MCF 10A (cell line): ENCODE results near the gene PRR32. TPM values are rescaled to one million over a fixed set of nuclear protein-coding genes. Genes with fewer than 3 reads are reported as not detected.
"Not testable (repeated sequence)": the region's sequence is repeated elsewhere in the genome, so short reads cannot be mapped to it uniquely, and the experiment has no call there.

Experiments
- Bru-seq: library from RNA; stranded (reverse); fragments of 400-500 nt; gene quantifications from one replicate; lab custom pipeline; 2021; lab: Mats Ljungman, UMichigan
- BruChase-seq, 2 experiments: library from RNA; stranded (reverse); fragments of 400-500 nt; gene quantifications; one replicate each; lab custom pipeline; 2021; lab: Mats Ljungman, UMichigan
- BruUV-seq: library from RNA; stranded (reverse); fragments of 400-500 nt; replicated peaks from 2 replicates; lab custom pipeline; 2021; lab: Mats Ljungman, UMichigan
- CTCF ChIA-PET: fragments of 300-600 bp; sonication (Branson Sonifier 250); formaldehyde crosslinking; extraction: SDS; loops from one replicate; lab custom pipeline; 2021; ENCODE audit warnings: antibody characterized with exemption, inconsistent platforms; lab: Yijun Ruan, JAX
- POLR2A ChIA-PET: fragments of 300-600, 350-650 bp; sonication (Branson Sonifier 250); formaldehyde crosslinking; extraction: SDS; loops from one replicate; lab custom pipeline; 2020; ENCODE audit warnings: antibody characterized with exemption, inconsistent platforms; lab: Yijun Ruan, JAX
- DNase-seq: peaks from one replicate; pipeline ENCODE4 v3.0.0-alpha.2; 2018; ENCODE audit not compliant: unreplicated experiment
- H3K27ac Mint-ChIP-seq: one replicate; pipeline ENCODE4 v1.8.0; 2022; ENCODE audit warnings: mild to moderate bottlenecking, low read depth, mixed read lengths; ENCODE audit not compliant: unreplicated experiment
- H3K27me3 Mint-ChIP-seq: one replicate; pipeline ENCODE4 v1.8.0; 2022; ENCODE audit warnings: mixed read lengths; ENCODE audit not compliant: insufficient read depth, unreplicated experiment
- H3K36me3 Mint-ChIP-seq: one replicate; pipeline ENCODE4 v1.8.0; 2022; ENCODE audit warnings: mild to moderate bottlenecking, moderate library complexity, mixed read lengths; ENCODE audit not compliant: insufficient read depth, unreplicated experiment
- H3K4me1 Mint-ChIP-seq: one replicate; pipeline ENCODE4 v1.8.0; 2022; ENCODE audit warnings: mixed read lengths; ENCODE audit not compliant: insufficient read depth, unreplicated experiment
- H3K4me3 Mint-ChIP-seq: one replicate; pipeline ENCODE4 v1.8.0; 2022; ENCODE audit warnings: mild to moderate bottlenecking, moderate library complexity, mixed read lengths; ENCODE audit not compliant: unreplicated experiment
- H3K9me3 Mint-ChIP-seq: one replicate; pipeline ENCODE4 v1.8.0; 2022; ENCODE audit warnings: mixed read lengths; ENCODE audit not compliant: unreplicated experiment
- intact Hi-C: fragments of 100-400 bp; cut with micrococcal nuclease; formaldehyde crosslinking; loops from 2 replicates; pipeline ENCODE4 v1.14.1; 2022
- long read RNA-seq: library from polyadenylated mRNA; stranded (forward); transcript quantifications from one replicate; pipeline ENCODE4 v2.0.0, GENCODE V29; 2022
- total RNA-seq: library from RNA; stranded (reverse); gene quantifications from 2 replicates; pipeline ENCODE4 v1.2.3, GENCODE V29; 2022
- TF ChIP-seq, protein P1 (sequence below): fragments of 200-600 bp; IDR thresholded peaks from one replicate; pipeline ENCODE4 v1.8.0; 2022; ENCODE audit warnings: antibody characterized with exemption, mild to moderate bottlenecking; ENCODE audit not compliant: unreplicated experiment

PRR32 gene, protein sequence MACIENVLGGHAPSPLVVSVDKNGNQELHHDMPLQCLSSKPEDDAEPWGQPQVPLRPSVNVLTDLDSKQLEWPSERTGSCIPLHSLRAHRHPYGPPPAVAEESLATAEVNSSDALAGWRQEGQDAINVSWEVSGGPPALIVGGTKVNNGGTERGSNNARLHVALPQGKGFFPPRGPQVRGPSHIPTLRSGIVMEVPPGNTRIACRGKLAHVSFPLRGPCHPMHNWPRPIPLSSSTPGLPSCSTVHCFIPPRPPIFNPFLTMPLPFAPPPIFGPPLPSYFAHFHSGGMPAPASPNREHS
- total RNA-seq, result not detected in 2 replicates
- not detected for Bru-seq, nascent RNA
- percentile 23 among the genes with signal in this experiment for BruChase-seq, experiment 1, labeled RNA remaining after a 6-hour chase
- BruChase-seq, experiment 2, labeled RNA remaining after a 2-hour chase, result percentile 14 among the genes with signal in this experiment
- long read RNA-seq, result 0 reads

DNA sequence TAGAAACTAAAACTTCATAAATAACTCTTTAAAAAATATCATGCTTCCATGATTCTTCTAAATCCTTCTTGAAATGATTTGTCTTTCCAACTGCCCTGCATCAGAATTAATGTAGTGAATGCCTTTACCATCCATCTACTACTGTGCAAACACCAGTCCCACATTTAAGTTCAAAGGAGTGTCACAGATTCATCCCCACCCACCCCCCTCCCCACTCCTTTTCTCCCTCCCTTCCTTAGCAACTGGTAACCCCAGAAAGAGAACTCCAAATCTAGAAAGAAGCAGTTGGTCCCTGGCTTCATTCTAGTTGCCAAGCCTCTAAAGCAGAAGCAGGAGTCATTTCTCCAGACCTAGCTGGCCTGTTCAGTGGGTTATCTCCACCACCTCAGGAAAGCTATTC is at the start of gene PRR32:
Gene PRR32, plus strand, starts transcription at position 301 of the 400 bp plus-strand sequence. CDS start 115 bp downstream, outside the sequence.
- intact Hi-C loops, result no loop called here
- no peaks in the 10 kb centered on the region for H3K4me1 Mint-ChIP-seq
- no peak within 1 kb of the TSS for H3K27ac Mint-ChIP-seq
- DNase-seq, result no peak
- ChIA-PET CTCF (no interaction called here), POLR2A (no interaction called here)
- TF ChIP-seq, protein P1, sequence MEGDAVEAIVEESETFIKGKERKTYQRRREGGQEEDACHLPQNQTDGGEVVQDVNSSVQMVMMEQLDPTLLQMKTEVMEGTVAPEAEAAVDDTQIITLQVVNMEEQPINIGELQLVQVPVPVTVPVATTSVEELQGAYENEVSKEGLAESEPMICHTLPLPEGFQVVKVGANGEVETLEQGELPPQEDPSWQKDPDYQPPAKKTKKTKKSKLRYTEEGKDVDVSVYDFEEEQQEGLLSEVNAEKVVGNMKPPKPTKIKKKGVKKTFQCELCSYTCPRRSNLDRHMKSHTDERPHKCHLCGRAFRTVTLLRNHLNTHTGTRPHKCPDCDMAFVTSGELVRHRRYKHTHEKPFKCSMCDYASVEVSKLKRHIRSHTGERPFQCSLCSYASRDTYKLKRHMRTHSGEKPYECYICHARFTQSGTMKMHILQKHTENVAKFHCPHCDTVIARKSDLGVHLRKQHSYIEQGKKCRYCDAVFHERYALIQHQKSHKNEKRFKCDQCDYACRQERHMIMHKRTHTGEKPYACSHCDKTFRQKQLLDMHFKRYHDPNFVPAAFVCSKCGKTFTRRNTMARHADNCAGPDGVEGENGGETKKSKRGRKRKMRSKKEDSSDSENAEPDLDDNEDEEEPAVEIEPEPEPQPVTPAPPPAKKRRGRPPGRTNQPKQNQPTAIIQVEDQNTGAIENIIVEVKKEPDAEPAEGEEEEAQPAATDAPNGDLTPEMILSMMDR, result no peak
- peaks cover 11% of the 10 kb centered on the region for H3K9me3 Mint-ChIP-seq
- BruUV-seq, result no TSS peak
- H3K4me3 Mint-ChIP-seq, result no peak within 1 kb of the TSS
- no peaks in the 10 kb centered on the region for H3K36me3 Mint-ChIP-seq
- H3K27me3 Mint-ChIP-seq, result no peaks in the 10 kb centered on the region

DNA sequence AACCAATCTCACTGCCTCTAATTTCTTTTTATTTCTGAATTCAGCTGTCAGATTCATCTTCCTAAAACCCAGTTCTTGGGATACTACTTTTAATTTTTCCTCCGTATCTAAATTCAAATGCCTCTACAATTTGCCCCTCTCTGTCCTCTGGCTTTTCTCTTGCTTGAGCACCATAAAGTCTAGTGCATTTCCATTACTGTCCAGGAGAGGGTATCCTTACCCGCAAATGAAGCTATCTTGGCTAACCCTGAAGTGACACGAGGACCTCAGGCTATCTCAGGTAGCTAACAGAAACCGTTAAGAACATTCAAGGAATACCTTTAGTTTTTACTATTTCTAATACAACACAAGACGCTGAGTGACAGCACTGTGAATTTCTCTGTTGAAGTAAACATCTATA is 49.4 kb upstream of the PRR32 start:
- no peaks in the 10 kb centered on the region for H3K27me3 Mint-ChIP-seq

DNA sequence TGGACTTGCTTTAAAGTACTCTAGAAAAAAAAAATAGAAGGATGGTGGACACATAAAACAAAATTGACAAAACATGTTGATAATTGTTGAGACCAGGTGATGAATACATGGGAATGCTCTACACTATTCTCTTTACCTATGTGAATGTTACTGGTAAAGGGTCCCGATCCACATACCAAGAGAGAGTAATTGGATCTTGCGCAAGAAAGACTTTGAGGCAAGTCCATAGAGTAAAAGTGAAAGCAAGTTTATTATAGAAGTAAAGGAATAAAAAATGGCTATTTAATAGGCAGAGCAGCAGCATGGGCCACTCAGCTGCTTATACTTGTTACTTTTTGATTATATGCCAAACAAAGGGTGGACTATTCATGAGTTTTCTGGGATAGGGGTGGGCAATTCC is 34.0 kb upstream of the PRR32 start:
- intact Hi-C loops, result no loop called here
- peaks cover 14% of the 10 kb centered on the region for H3K9me3 Mint-ChIP-seq
- H3K4me1 Mint-ChIP-seq, result peaks cover 5% of the 10 kb centered on the region
- no peak for DNase-seq
- no TSS peak for BruUV-seq
- H3K27me3 Mint-ChIP-seq, result no peaks in the 10 kb centered on the region
- no peak overlapping the region for H3K27ac Mint-ChIP-seq
- no peaks in the 10 kb centered on the region for H3K36me3 Mint-ChIP-seq
- TF ChIP-seq, protein P1, result no peak
- POLR2A ChIA-PET, result no interaction called here
- CTCF ChIA-PET, result no interaction called here
- H3K4me3 Mint-ChIP-seq, result no peak overlapping the region

More for the DNA sequence above, 49.4 kb upstream of the PRR32 start:
- ChIA-PET POLR2A (interaction anchor here (0.7 to 0.8 kb wide), 3 partner anchors 11 to 973 kb away, joined by 3 read pairs; no protein-coding TSS in a partner anchor), CTCF (interaction anchor here (0.6 to 4.6 kb wide), 10 partner anchors 9 to 1777 kb away, joined by 3 to 56 read pairs (median 4); no protein-coding TSS in a partner anchor)
- no peak overlapping the region for H3K4me3 Mint-ChIP-seq
- no TSS peak for BruUV-seq
- H3K4me1 Mint-ChIP-seq, result no peaks in the 10 kb centered on the region
- H3K9me3 Mint-ChIP-seq, result peaks cover 28% of the 10 kb centered on the region
- TF ChIP-seq, protein P1, result peak; percentile 62
- H3K27ac Mint-ChIP-seq, result no peak overlapping the region
- peak; percentile 57 for DNase-seq
- no peaks in the 10 kb centered on the region for H3K36me3 Mint-ChIP-seq
- intact Hi-C loops, result loop anchor here (1.0 to 5.0 kb wide), 2 partner anchors 268 to 1747 kb away; no protein-coding TSS in a partner anchor

DNA sequence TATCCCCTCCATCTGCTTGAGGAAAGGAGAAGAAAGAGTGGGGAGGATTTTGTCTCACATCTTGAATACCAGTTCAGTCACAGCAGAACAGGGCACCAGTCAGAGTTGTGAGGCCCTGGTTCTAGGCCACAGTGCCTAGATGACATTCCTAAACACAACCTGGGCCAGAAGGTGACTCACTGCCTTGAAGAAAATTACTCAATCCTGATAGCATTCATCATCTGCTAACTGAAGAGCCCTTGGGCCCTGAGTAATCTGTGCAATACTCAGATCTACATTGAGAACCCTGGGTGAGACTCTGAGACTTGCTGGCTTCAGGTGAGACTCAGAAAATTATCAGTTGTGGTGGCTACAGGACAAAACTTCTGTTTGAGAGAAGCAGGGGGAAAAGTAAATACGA is 20.5 kb upstream of the PRR32 start:
- POLR2A ChIA-PET, result no interaction called here

DNA sequence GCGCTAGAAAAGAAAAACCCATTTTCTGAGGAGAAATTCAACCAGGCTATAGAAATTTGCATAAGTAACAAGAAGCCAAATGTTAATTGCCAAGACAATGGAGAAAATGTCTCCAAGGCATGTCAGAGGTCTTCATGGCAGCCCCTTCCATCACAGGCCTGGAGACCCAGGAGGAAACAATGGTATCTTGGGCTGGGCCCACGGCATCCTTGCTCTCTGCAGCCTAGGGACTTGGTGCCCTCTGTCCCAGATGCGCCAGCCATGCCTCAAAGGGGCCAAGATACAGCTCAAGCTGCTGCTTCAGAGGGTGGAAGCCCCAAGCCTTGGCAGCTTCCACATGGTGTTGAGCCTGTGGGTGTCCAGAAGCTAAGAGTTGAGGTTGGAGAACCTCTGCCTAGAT is 12.7 kb upstream of the PRR32 start:
- peaks cover 23% of the 10 kb centered on the region for H3K9me3 Mint-ChIP-seq
- H3K36me3 Mint-ChIP-seq, H3K4me3 Mint-ChIP-seq, BruUV-seq, H3K4me1 Mint-ChIP-seq, H3K27ac Mint-ChIP-seq, intact Hi-C loops, POLR2A ChIA-PET, H3K27me3 Mint-ChIP-seq, DNase-seq, CTCF ChIA-PET: not testable (repeated sequence)

More for the DNA sequence above, 20.5 kb upstream of the PRR32 start:
- Mint-ChIP-seq H3K27ac (peak overlapping the region; percentile 22), H3K4me3 (no peak overlapping the region), H3K27me3 (no peaks in the 10 kb centered on the region), H3K4me1 (peaks cover 5% of the 10 kb centered on the region), H3K36me3 (no peaks in the 10 kb centered on the region), H3K9me3 (peaks cover 17% of the 10 kb centered on the region)
- no TSS peak for BruUV-seq
- peak; percentile 75 for DNase-seq
- TF ChIP-seq, protein P1, result no peak
- CTCF ChIA-PET, result no interaction called here
- intact Hi-C loops, result no loop called here
